ENCODE data around the gene GP1BA.

- no peak for TF ChIP-seq POLR2A (IDR thresholded peaks at IDR 0.05)
- TF ChIP-seq CTCF (IDR thresholded peaks at IDR 0.05): no peak
Measured at GRCh38 chr17:4895657-4896331, 36.3 kb upstream of the GP1BA start.
